DND-41 (cell line): ENCODE measurements around the gene RABGAP1L.

Experiments used
- ATAC-seq: fragments of 200-7000 bp; cut with Tn5 transposase; 3 replicates; pipeline ENCODE4 v1.9.1; 2021; ENCODE audit warnings: low read depth; ENCODE audit not compliant: insufficient read depth
- DNase-seq: peaks from one replicate; pipeline ENCODE4 v3.0.0-alpha.2; 2020
- H2AFZ ChIP-seq: 2 replicates; pipeline ENCODE4 v1.6.0; 2012; ENCODE audit warnings: low read depth, low read length
- H3K27ac ChIP-seq: 2 replicates; pipeline ENCODE4 v1.5.1; 2012; ENCODE audit warnings: low read length, inconsistent platforms
- H3K27me3 ChIP-seq: fragments of 200-600 bp; sonication (generic); 2 replicates; pipeline ENCODE4 v1.6.0; 2012; ENCODE audit warnings: low read length, mild to moderate bottlenecking, inconsistent platforms; ENCODE audit not compliant: insufficient read depth, poor library complexity
- H3K36me3 ChIP-seq: 2 replicates; pipeline ENCODE4 v1.5.1; 2012; ENCODE audit warnings: low read length, inconsistent platforms; ENCODE audit not compliant: insufficient read depth
- H3K4me1 ChIP-seq: 2 replicates; pipeline ENCODE4 v1.5.1; 2012; ENCODE audit warnings: mild to moderate bottlenecking, low read length; ENCODE audit not compliant: insufficient read depth
- H3K4me2 ChIP-seq: 2 replicates; pipeline ENCODE4 v1.6.0; 2012; ENCODE audit warnings: mild to moderate bottlenecking, moderate library complexity, low read length, inconsistent platforms; ENCODE audit not compliant: insufficient read depth
- H3K4me3 ChIP-seq, 2 experiments: fragments of 200-600 bp in 1 of 2; shearing (Covaris generic) in 1 of 2; 2 replicates each; pipeline ENCODE4 v1.5.1; 2012 to 2016; ENCODE audit warnings: inconsistent platforms in 2 of 2, low read length in 2 of 2, mild to moderate bottlenecking in 2 of 2, low read depth in 1 of 2, moderate library complexity in 1 of 2
- H3K79me2 ChIP-seq: 2 replicates; pipeline ENCODE4 v1.6.0; 2012; ENCODE audit warnings: low read length, inconsistent platforms; ENCODE audit not compliant: insufficient read depth
- H3K9ac ChIP-seq: 2 replicates; pipeline ENCODE4 v1.6.0; 2012; ENCODE audit warnings: low read depth, mild to moderate bottlenecking, inconsistent platforms, low read length, moderate library complexity
- H3K9me3 ChIP-seq: 2 replicates; pipeline ENCODE4 v1.5.1; 2012; ENCODE audit warnings: low read length, moderate library complexity, mild to moderate bottlenecking, inconsistent platforms; ENCODE audit not compliant: insufficient read depth, severe bottlenecking
- H4K20me1 ChIP-seq: 2 replicates; pipeline ENCODE4 v1.6.0; 2012; ENCODE audit warnings: low read length; ENCODE audit not compliant: insufficient read depth
- CTCF ChIP-seq: IDR thresholded peaks from 2 replicates; pipeline ENCODE4 v1.5.1; 2012; ENCODE audit warnings: borderline replicate concordance, low read length, moderate library complexity, mild to moderate bottlenecking; ENCODE audit not compliant: poor library complexity, severe bottlenecking; ENCODE audit errors: extremely low read depth
- EZH2 ChIP-seq: IDR thresholded peaks from 3 replicates; pipeline ENCODE4 v1.6.1; 2012; ENCODE audit warnings: borderline replicate concordance, low read depth, mild to moderate bottlenecking, moderate library complexity, low read length, inconsistent platforms; ENCODE audit not compliant: severe bottlenecking

RABGAP1L gene

GRCh38 chr1:174153085-174153824 lies 6.1 kb upstream of the RABGAP1L start:
- Histone ChIP-seq H3K27ac (no peak overlapping the region), H3K36me3 (no peaks in the 10 kb centered on the region), H3K9me3 (peaks cover 3% of the 10 kb centered on the region), H3K4me1 (peaks cover 8% of the 10 kb centered on the region), H3K27me3 (no peaks in the 10 kb centered on the region), H3K4me3 (no peak overlapping the region), H3K9ac (no peak overlapping the region), H4K20me1 (no peaks in the 10 kb centered on the region), H3K4me2 (no peak overlapping the region), H3K79me2 (no peaks in the 10 kb centered on the region), H2AFZ (no peak overlapping the region)
- peak; percentile 11 for TF ChIP-seq CTCF
- no peak for TF ChIP-seq EZH2
- DNase-seq (no peak), ATAC-seq (no peak; the same call in 2 of the 3 replicates)

GRCh38 chr1:174153825-174154107 lies 5.6 kb upstream of the RABGAP1L start:
- Histone ChIP-seq H2AFZ (no peak overlapping the region), H4K20me1 (no peaks in the 10 kb centered on the region), H3K4me1 (peaks cover 13% of the 10 kb centered on the region), H3K9ac (no peak overlapping the region), H3K27me3 (no peaks in the 10 kb centered on the region), H3K79me2 (no peaks in the 10 kb centered on the region), H3K36me3 (no peaks in the 10 kb centered on the region), H3K27ac (no peak overlapping the region), H3K4me2 (no peak overlapping the region), H3K4me3 (no peak overlapping the region), H3K9me3 (peaks cover 3% of the 10 kb centered on the region)
- DNase-seq (no peak), ATAC-seq (no peak)
- TF ChIP-seq CTCF, result no peak
- no peak for TF ChIP-seq EZH2

GRCh38 chr1:174156437-174156836 lies 2.9 kb upstream of the RABGAP1L start:
- Histone ChIP-seq H3K4me1 (peaks cover 25% of the 10 kb centered on the region), H3K9ac (no peak overlapping the region), H3K4me2 (no peak overlapping the region)

More at GRCh38 chr1:174156437-174156836, 2.9 kb upstream of the RABGAP1L start:
- peaks cover 13% of the 10 kb centered on the region for H3K79me2 ChIP-seq
- H3K4me3 ChIP-seq, result no peak overlapping the region
- TF ChIP-seq CTCF, result no peak
- no peak for TF ChIP-seq EZH2
- H3K36me3 ChIP-seq, result no peaks in the 10 kb centered on the region; the same call in 1 of the 2 replicates
- no peaks in the 10 kb centered on the region for H4K20me1 ChIP-seq
- H3K27me3 ChIP-seq, result no peaks in the 10 kb centered on the region
- no peak for ATAC-seq
- H3K9me3 ChIP-seq, result no peaks in the 10 kb centered on the region
- DNase-seq, result no peak
- H2AFZ ChIP-seq, result no peak overlapping the region
- no peak overlapping the region for H3K27ac ChIP-seq
